ENCODE data around the gene ZNF805. TPM values are rescaled to one million over a fixed set of nuclear protein-coding genes. Genes with fewer than 3 reads are reported as not detected.

ZNF805 gene
- total RNA-seq, 1 experiment from 2014 or later, result 18.2 TPM

GRCh38 chr19:57202160-57202559 is 38.3 kb upstream of the ZNF805 start:
- H3K27me3 Mint-ChIP-seq (ENCODE audit: low read depth), result no peaks in the 10 kb centered on the region
- no peak overlapping the region for H3K4me3 Mint-ChIP-seq
- peaks cover 31% of the 10 kb centered on the region for H3K36me3 Mint-ChIP-seq
- POLR2A ChIA-PET, result no interaction called here
- ATAC-seq, result no peak
- CTCF ChIA-PET, result no interaction called here
- TF ChIP-seq RORB (CRISPR knock-in tag; IDR thresholded peaks at IDR 0.05), result no peak
- TF ChIP-seq GABPB1 (CRISPR knock-in tag; IDR thresholded peaks at IDR 0.05), result no peak
- no peak for TF ChIP-seq ZNF532 (CRISPR knock-in tag; IDR thresholded peaks at IDR 0.05; ENCODE audit: borderline replicate concordance)
- H3K27ac Mint-ChIP-seq, result no peak overlapping the region
- no peaks in the 10 kb centered on the region for H3K4me1 Mint-ChIP-seq
- H3K9me3 Mint-ChIP-seq, result no peaks in the 10 kb centered on the region
- no peak for DNase-seq (ENCODE audit: low spot score)

GRCh38 chr19:57210381-57210780 is 30.1 kb upstream of the ZNF805 start:
- ATAC-seq, result no peak
- DNase-seq (ENCODE audit: low spot score), result no peak
- H3K9me3 Mint-ChIP-seq, result no peaks in the 10 kb centered on the region
- peaks cover 47% of the 10 kb centered on the region for H3K36me3 Mint-ChIP-seq
- no peaks in the 10 kb centered on the region for H3K4me1 Mint-ChIP-seq
- H3K4me3 Mint-ChIP-seq, result no peak overlapping the region
- H3K27ac Mint-ChIP-seq, result no peak overlapping the region
- ChIA-PET POLR2A (no interaction called here), CTCF (no interaction called here)
- H3K27me3 Mint-ChIP-seq (ENCODE audit: low read depth), result no peaks in the 10 kb centered on the region
- TF ChIP-seq, protein P1, sequence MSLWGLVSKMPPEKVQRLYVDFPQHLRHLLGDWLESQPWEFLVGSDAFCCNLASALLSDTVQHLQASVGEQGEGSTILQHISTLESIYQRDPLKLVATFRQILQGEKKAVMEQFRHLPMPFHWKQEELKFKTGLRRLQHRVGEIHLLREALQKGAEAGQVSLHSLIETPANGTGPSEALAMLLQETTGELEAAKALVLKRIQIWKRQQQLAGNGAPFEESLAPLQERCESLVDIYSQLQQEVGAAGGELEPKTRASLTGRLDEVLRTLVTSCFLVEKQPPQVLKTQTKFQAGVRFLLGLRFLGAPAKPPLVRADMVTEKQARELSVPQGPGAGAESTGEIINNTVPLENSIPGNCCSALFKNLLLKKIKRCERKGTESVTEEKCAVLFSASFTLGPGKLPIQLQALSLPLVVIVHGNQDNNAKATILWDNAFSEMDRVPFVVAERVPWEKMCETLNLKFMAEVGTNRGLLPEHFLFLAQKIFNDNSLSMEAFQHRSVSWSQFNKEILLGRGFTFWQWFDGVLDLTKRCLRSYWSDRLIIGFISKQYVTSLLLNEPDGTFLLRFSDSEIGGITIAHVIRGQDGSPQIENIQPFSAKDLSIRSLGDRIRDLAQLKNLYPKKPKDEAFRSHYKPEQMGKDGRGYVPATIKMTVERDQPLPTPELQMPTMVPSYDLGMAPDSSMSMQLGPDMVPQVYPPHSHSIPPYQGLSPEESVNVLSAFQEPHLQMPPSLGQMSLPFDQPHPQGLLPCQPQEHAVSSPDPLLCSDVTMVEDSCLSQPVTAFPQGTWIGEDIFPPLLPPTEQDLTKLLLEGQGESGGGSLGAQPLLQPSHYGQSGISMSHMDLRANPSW (CRISPR knock-in tag; conservative IDR thresholded peaks at IDR 0.05; ENCODE audit: low read depth), result no peak
- TF ChIP-seq ZNF232 (CRISPR knock-in tag; IDR thresholded peaks at IDR 0.05) (no peak), ZSCAN18 (CRISPR knock-in tag; IDR thresholded peaks at IDR 0.05) (no peak), RELA (CRISPR knock-in tag; IDR thresholded peaks at IDR 0.05; ENCODE audit: borderline replicate concordance) (no peak), IRF1 (CRISPR knock-in tag; IDR thresholded peaks at IDR 0.05) (no peak), EMX1 (CRISPR knock-in tag; IDR thresholded peaks at IDR 0.05) (no peak), GABPB1 (CRISPR knock-in tag; IDR thresholded peaks at IDR 0.05) (no peak), MYBL2 (CRISPR knock-in tag; IDR thresholded peaks at IDR 0.05) (no peak), NR2C2 (CRISPR knock-in tag; IDR thresholded peaks at IDR 0.05) (no peak), AR (CRISPR knock-in tag; IDR thresholded peaks at IDR 0.05) (no peak), ZNF671 (CRISPR knock-in tag; IDR thresholded peaks at IDR 0.05) (no peak)
- TF ChIP-seq, protein P2, sequence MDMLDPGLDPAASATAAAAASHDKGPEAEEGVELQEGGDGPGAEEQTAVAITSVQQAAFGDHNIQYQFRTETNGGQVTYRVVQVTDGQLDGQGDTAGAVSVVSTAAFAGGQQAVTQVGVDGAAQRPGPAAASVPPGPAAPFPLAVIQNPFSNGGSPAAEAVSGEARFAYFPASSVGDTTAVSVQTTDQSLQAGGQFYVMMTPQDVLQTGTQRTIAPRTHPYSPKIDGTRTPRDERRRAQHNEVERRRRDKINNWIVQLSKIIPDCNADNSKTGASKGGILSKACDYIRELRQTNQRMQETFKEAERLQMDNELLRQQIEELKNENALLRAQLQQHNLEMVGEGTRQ (CRISPR knock-in tag; IDR thresholded peaks at IDR 0.05), result no peak
- TF ChIP-seq, protein P3, sequence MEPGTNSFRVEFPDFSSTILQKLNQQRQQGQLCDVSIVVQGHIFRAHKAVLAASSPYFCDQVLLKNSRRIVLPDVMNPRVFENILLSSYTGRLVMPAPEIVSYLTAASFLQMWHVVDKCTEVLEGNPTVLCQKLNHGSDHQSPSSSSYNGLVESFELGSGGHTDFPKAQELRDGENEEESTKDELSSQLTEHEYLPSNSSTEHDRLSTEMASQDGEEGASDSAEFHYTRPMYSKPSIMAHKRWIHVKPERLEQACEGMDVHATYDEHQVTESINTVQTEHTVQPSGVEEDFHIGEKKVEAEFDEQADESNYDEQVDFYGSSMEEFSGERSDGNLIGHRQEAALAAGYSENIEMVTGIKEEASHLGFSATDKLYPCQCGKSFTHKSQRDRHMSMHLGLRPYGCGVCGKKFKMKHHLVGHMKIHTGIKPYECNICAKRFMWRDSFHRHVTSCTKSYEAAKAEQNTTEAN (CRISPR knock-in tag; IDR thresholded peaks at IDR 0.05), result no peak
- TF ChIP-seq, protein P4, sequence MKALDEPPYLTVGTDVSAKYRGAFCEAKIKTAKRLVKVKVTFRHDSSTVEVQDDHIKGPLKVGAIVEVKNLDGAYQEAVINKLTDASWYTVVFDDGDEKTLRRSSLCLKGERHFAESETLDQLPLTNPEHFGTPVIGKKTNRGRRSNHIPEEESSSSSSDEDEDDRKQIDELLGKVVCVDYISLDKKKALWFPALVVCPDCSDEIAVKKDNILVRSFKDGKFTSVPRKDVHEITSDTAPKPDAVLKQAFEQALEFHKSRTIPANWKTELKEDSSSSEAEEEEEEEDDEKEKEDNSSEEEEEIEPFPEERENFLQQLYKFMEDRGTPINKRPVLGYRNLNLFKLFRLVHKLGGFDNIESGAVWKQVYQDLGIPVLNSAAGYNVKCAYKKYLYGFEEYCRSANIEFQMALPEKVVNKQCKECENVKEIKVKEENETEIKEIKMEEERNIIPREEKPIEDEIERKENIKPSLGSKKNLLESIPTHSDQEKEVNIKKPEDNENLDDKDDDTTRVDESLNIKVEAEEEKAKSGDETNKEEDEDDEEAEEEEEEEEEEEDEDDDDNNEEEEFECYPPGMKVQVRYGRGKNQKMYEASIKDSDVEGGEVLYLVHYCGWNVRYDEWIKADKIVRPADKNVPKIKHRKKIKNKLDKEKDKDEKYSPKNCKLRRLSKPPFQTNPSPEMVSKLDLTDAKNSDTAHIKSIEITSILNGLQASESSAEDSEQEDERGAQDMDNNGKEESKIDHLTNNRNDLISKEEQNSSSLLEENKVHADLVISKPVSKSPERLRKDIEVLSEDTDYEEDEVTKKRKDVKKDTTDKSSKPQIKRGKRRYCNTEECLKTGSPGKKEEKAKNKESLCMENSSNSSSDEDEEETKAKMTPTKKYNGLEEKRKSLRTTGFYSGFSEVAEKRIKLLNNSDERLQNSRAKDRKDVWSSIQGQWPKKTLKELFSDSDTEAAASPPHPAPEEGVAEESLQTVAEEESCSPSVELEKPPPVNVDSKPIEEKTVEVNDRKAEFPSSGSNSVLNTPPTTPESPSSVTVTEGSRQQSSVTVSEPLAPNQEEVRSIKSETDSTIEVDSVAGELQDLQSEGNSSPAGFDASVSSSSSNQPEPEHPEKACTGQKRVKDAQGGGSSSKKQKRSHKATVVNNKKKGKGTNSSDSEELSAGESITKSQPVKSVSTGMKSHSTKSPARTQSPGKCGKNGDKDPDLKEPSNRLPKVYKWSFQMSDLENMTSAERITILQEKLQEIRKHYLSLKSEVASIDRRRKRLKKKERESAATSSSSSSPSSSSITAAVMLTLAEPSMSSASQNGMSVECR (CRISPR knock-in tag; IDR thresholded peaks at IDR 0.05; ENCODE audit: borderline replicate concordance), result no peak
